Neutrophil (primary cell): ENCODE results near the gene RASD2.

Source experiments
- H3K27ac ChIP-seq: fragments of 200-600 bp; sonication (generic); 2 replicates; pipeline ENCODE4 v1.5.1; 2016; ENCODE audit warnings: mild to moderate bottlenecking, moderate library complexity
- H3K27me3 ChIP-seq: fragments of 200-600 bp; sonication (generic); 2 replicates; pipeline ENCODE4 v1.6.0; 2016; ENCODE audit warnings: mild to moderate bottlenecking
- H3K36me3 ChIP-seq: fragments of 200-600 bp; sonication (generic); 2 replicates; pipeline ENCODE4 v1.5.1; 2017
- H3K4me1 ChIP-seq, 2 experiments: fragments of 200-600 bp in 1 of 2; sonication (generic) in 1 of 2; 1 replicate in 1 of 2; 2 replicates in 1 of 2; pipeline versions ENCODE4 v1.5.1 to v1.6.1; 2013 to 2016; ENCODE audit warnings: low read depth in 1 of 2, low read length in 1 of 2, mild to moderate bottlenecking in 1 of 2, moderate library complexity in 1 of 2; ENCODE audit not compliant: control insufficient read depth in 1 of 2, insufficient read depth in 1 of 2
- H3K4me3 ChIP-seq, 2 experiments: fragments of 200-600 bp in 1 of 2; sonication (generic) in 1 of 2; 1 replicate in 1 of 2; 2 replicates in 1 of 2; pipeline ENCODE4 v1.5.1; 2013 to 2016; ENCODE audit warnings: low read depth in 1 of 2, low read length in 1 of 2, mild to moderate bottlenecking in 1 of 2, moderate library complexity in 1 of 2
- H3K9me3 ChIP-seq: fragments of 200-600 bp; sonication (generic); 2 replicates; pipeline ENCODE4 v1.5.1; 2016
- TF ChIP-seq, protein P1 (sequence below): fragments of 200-600 bp; sonication (generic); IDR thresholded peaks from 2 replicates; pipeline ENCODE4 v1.5.1; 2016; ENCODE audit warnings: antibody characterized with exemption

RASD2 gene

DNA sequence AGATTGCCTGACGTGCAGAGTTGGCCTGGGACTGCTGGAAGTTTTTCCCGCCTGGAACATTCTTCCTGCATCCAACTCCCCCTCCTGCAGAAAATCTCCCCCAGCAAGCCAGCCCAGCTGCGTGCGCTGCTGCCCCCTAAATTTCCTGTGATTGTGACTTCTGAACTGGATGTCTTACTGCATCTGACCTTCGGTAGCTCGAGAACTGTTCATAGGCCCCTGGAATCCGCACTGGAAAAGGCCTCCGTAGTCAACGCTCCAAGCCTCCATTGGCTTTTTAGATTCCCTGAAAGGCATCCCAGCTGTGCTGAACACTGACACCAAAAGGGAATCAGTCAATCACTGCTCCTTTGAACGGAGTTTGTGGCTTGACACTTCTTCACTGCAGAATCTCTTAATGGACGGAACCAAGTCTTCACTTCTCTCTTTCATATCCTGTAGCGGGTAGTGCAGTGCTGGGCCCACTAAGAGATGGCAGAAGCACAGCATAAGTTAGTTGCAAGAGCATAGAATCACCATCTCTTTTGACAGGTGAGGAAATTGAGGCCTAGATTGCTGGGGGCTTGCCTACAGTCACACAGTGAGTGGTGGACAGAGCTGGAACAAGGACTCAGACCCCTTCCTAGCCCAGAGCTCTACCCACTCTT, 14.2 kb upstream of the RASD2 start:
- Histone ChIP-seq H3K9me3 (no peaks in the 10 kb centered on the region), H3K4me1 (no peaks in the 10 kb centered on the region), H3K4me3 (no peak overlapping the region), H3K36me3 (no peaks in the 10 kb centered on the region), H3K27me3 (peaks cover 12% of the 10 kb centered on the region), H3K27ac (no peak overlapping the region)
- TF ChIP-seq, protein P1, sequence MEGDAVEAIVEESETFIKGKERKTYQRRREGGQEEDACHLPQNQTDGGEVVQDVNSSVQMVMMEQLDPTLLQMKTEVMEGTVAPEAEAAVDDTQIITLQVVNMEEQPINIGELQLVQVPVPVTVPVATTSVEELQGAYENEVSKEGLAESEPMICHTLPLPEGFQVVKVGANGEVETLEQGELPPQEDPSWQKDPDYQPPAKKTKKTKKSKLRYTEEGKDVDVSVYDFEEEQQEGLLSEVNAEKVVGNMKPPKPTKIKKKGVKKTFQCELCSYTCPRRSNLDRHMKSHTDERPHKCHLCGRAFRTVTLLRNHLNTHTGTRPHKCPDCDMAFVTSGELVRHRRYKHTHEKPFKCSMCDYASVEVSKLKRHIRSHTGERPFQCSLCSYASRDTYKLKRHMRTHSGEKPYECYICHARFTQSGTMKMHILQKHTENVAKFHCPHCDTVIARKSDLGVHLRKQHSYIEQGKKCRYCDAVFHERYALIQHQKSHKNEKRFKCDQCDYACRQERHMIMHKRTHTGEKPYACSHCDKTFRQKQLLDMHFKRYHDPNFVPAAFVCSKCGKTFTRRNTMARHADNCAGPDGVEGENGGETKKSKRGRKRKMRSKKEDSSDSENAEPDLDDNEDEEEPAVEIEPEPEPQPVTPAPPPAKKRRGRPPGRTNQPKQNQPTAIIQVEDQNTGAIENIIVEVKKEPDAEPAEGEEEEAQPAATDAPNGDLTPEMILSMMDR = no peak

DNA sequence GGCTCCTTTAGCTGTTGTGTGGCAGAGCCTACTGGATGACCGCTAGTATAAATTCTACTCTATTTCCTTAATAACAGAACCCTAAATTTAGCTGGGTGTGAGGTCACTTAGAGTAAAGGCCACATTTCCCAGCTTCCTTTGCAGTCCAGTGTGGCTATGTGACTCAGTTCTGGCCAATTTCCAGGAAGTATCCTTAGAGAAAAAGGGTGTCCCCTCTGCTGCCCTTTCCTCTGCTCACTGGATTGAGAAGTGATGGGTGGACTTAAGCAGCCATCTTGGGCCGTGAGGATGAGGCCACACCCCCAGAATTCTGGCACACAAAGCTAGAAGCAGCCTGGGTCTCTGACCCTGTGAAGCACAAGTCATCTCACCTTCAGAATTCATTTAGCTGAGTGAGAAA, 11.7 kb upstream of the RASD2 start:
- Histone ChIP-seq H3K27me3 (no peaks in the 10 kb centered on the region), H3K4me1 (no peaks in the 10 kb centered on the region), H3K36me3 (no peaks in the 10 kb centered on the region), H3K27ac (no peak overlapping the region), H3K4me3 (no peak overlapping the region), H3K9me3 (no peaks in the 10 kb centered on the region)
- TF ChIP-seq, protein P1 = no peak

DNA sequence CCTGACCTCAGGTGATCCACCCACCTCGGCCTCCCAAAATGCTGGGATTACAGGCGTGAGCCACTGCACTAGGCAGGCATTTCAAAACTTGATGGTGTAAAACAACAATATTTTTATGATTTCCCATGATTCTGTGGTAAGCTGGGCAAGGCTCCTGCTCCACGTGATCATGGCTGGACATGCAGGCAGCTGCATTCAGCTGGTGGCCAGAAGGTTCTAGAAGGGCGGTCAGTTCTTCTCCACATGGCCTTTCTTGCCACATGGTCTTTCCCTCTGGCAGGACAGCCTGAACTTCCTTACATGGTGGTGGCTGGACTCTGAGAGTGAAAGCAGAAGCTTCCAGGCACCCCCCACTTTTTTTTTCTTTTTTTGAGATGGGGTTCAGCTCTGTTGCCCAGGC, 9.9 kb upstream of the RASD2 start:
- no peaks in the 10 kb centered on the region for H3K4me1 ChIP-seq

DNA sequence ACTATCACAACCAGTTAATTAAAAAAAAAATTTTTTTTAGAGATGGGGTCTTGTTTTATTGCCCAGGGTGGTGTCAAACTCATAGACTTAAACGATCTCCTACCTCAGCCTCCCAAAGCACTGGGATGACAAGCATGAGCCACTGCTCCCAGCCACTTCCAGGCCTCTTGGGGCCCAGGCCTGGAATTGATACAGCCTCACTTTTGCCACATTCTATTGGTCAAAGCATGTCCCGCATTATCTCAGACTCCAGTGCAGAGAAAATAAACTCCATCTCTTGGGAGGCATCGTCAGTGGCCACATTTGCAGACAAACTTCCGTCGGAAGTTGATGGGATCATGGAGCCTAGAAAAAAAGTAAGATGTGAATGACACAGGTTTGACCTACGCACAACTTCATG, 9.4 kb upstream of the RASD2 start:
- H3K27me3 ChIP-seq = no peaks in the 10 kb centered on the region
- TF ChIP-seq, protein P1 = no peak
- no peaks in the 10 kb centered on the region for H3K4me1 ChIP-seq
- H3K36me3 ChIP-seq = no peaks in the 10 kb centered on the region
- no peak overlapping the region for H3K4me3 ChIP-seq
- no peak overlapping the region for H3K27ac ChIP-seq
- H3K9me3 ChIP-seq = no peaks in the 10 kb centered on the region

More for the DNA sequence above, 9.9 kb upstream of the RASD2 start:
- Histone ChIP-seq H3K9me3 (no peaks in the 10 kb centered on the region), H3K4me3 (no peak overlapping the region), H3K27ac (no peak overlapping the region), H3K36me3 (no peaks in the 10 kb centered on the region), H3K27me3 (no peaks in the 10 kb centered on the region)
- TF ChIP-seq, protein P1 = no peak

DNA sequence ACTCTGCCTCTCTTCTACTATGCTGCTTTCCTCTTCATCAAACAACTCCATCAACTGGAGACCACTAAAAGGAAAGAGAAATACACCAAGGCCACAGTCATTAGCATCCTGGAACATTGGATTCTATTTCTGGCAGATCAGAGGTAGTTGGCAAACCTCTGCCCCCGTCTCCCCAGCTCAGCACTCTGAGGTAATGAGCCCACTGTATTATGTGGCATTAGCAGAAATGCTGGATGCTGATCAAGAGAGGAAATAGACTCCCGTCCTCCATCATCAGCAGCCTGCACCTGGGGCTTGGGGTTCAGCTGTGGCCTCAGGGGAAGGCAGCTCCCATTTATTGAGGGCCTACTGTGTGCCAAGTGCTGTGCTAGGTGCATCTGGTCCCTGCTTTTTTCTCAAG, 9.0 kb upstream of the RASD2 start:
- Histone ChIP-seq H3K36me3 (no peaks in the 10 kb centered on the region), H3K9me3 (no peaks in the 10 kb centered on the region), H3K27ac (no peak overlapping the region), H3K27me3 (peaks cover 4% of the 10 kb centered on the region), H3K4me3 (no peak overlapping the region), H3K4me1 (no peaks in the 10 kb centered on the region)
- TF ChIP-seq, protein P1 = no peak
